Right lung (tissue), 10 donors: Measurements from ENCODE around the gene C19orf85. TPM values are rescaled to one million over a fixed set of nuclear protein-coding genes. Genes with fewer than 3 reads are reported as not detected.
"Not testable (repeated sequence)": the region's sequence is repeated elsewhere in the genome, so short reads cannot be mapped to it uniquely, and the experiment has no call there.

Experiments used
- DNase-seq, 2 donors: peaks; one replicate each; pipeline ENCODE4 v3.0.0-alpha.2; 2013
- long read RNA-seq, 8 donors: transcript quantifications; one replicate each; lab custom pipeline, GENCODE V29; 2026
- polyA plus RNA-seq, 5 donors: library from polyadenylated mRNA; unstranded; fragments of 120-200 nt; gene quantifications; one replicate each; pipeline versions ENCODE4 v1.2.1 to v1.2.3, GENCODE V29; 2013; ENCODE audit warnings: inconsistent platforms in 1 of 5, low replicate concordance in 1 of 5; ENCODE audit not compliant: insufficient read length in 5 of 5, insufficient read depth in 1 of 5

Gene C19orf85
- not detected for polyA plus RNA-seq
- long read RNA-seq, donor 1: 0 reads
- long read RNA-seq, donor 2: 0 reads
- long read RNA-seq, donor 3: 0 reads
- long read RNA-seq, donor 4: 0 reads
- long read RNA-seq, donor 5: 0 reads
- long read RNA-seq, donor 6: 0 reads
- long read RNA-seq, donor 7: 0 reads
- long read RNA-seq, donor 8: 0 reads

DNA sequence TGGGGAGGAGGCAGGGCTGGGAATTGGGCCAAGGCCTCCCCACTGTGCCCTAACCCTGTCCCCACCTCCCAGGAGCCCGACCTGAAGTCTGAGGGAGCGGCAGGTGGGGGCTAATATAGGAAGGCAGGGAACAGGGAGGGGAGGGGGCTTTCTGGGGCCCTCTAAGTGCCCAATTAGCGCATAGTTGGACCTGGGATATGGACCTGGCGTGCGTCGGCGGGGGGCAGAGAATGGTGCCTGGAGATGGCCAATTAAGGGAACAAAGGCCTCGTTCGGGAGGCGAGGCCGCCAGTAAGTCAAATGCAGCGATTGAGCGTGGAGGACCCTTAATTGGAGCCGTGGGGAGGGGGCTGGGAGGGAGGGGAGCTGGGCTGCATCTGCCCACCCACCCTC is at the start of gene C19orf85:
Gene C19orf85, minus strand, starts transcription at position 90 of the 393 bp plus-strand sequence. CDS start 197 bp downstream, outside the sequence.
- DNase-seq: no peak

DNA sequence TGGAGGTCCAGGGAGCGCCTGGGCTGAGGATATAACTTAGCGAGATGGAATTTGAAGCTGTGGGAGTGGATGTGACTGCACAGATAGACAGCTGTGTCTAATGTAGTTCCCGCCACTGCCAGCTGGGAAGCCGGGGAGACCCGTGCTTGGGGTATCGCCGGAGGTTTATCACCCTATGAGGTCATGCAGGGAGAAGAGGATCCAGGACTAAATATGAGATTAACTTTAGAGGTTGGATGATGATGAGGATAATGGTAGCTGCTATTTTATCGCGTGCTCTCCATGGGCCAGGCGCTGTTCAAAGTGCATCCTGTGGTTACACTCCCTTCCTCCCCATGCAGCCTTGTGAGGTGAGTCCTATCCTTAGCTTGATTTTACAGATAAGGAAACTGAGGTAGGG is 43.6 kb upstream of the C19orf85 start:
- no peak for DNase-seq

DNA sequence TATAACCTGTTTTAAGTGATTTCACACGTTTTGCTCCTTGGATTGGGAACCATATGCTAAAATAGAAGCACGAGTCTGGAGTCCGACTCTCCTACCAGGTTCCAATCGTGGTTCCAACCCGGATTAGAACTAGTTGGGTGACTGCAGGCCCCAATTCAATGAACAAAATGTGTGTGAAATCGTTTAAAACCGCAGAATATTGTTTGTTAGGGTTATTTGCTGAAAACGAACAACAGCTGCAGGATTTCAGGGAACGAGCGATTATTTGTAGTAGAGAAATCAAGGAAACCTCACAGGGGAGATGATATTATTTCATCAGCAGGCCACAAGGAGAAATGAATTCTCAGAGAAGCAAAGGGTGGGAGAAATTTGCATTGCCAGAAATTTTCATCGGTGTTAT is 40.4 kb upstream of the C19orf85 start:
- no peak for DNase-seq

DNA sequence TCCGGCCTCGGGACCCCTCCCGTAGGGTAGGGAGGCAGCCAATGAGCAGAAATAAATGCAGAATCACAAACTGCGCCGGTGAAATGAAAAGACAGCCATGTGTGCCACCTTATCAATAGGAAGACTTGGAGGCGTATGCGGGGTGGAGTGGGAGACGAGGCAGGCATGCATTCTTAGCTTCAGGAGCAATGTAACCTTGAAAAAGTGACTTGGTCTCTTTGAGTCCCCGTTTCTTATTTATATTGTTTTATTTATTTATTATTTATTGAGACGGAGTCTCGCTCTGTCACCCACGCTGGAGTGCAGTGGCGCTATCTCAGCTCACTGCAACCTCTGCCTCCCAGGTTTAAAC is 39.7 kb upstream of the C19orf85 start:
- no peak for DNase-seq

DNA sequence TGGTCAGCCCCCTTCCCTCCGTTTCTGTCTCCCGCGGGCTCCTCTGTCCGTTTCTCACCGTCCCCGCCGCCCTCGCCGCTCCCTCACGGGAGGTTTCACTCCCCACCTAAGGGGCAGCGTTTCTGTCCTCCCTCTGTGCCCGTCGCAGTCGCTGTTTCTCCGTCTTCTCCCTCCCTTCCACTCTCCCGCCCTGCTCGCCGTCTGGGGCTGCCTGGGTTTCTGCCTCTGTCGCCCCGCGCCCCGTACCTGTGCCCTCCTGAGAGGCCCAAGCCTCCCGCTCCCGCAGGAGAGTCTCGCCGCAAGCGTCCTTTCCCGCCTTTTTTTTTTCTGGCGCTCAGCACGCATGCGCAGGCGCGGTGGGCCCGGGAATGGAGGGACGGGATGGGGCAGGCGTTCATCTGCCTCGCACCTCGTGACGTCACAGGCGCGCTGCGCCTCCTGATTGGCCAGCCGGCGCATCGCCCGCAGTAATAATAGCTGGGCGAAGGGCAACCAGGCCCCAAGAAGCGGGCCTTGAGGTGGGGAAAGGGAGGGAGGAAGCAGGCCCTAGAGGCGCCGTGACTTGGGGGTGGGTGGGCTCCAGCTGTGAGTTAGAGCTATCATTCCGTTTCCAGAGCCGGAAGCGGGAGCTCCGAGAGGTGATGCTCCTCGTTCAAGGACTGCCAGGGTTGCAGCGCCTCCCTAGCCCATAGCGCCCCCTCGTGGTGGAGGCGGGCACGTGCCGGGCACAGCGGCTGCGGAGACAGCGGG is 39.1 kb upstream of the C19orf85 start:
- DNase-seq: peak; percentile 91 to 92

DNA sequence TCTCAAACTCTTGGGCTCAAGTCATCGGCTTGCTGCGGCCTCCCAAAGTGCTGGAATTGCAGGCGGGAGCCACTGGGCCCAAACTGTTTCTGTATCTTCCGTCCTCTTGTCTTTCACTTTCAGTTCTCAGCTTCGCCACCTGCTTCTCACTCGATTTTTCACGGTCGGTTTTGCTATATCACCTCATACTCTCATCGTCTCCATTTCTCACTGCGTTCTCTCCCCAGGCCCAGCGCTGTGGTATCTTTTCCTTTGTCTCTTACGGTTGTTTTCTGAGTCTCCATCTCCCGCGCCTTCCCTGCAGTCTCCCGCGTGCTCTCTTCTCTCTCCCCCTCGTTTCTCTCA is 38.6 kb upstream of the C19orf85 start:
- DNase-seq: no peak

DNA sequence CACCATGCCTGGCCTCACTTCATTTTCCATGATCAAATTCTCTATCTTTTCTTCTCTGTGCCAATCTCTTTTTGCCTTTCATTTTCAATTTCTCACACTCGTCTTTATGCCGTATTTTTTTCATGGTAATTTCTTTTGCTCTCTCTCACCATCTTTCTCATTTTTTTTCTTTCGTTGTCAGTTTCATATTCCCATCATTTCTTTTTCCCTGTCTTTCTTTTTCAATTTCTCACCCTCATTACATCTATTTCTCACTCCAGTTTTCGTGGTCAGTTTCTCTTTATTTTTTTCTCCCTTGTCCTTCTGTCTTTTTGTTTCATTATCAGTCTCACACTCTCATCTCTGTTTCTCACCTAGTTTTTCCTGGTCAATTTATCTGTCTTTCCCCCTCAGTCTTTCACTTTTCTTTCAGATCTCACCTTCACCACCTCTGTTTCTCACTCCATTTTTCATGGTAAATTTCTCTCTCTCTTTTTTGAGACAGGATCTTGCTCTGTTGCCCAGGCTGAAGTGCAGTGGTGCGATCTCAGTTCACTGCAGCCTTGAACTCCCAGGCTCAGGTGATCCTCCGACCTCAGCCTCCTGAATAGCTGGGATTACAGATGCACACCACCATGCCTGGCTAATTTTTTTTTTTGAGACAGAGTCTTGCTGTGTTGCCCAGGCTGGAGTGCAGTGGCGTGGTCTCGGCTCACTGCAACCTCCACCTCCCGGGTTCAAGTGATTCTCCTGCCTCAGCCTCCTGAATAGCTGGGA is 37.8 kb upstream of the C19orf85 start:
- DNase-seq: no peak

DNA sequence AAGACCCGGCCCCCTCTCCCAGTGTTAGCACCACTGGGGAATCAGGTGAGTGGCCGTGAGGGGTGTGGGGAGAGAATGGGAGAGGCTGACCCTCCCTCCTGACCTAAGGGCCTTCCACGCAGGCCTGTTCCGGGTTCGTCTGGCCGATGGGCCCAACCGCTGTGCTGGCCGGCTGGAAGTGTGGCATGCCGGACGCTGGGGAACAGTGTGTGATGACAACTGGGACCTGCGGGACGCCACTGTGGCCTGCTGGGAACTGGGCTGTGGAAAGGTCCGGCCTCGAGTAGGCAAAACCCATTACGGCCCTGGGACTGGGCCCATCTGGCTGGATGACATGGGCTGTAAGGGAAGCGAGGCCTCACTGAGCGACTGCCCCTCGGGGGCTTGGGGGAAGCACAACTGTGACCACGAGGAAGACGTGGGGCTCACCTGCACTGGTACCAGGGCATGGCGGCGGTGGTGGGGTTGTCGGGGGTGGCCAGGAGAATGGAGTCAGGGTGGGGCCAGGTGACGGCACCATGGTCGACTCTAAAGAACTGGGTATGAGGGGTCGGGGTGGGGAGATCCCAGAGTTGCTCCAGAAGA is 35.9 kb upstream of the C19orf85 start:
- no peak for DNase-seq

DNA sequence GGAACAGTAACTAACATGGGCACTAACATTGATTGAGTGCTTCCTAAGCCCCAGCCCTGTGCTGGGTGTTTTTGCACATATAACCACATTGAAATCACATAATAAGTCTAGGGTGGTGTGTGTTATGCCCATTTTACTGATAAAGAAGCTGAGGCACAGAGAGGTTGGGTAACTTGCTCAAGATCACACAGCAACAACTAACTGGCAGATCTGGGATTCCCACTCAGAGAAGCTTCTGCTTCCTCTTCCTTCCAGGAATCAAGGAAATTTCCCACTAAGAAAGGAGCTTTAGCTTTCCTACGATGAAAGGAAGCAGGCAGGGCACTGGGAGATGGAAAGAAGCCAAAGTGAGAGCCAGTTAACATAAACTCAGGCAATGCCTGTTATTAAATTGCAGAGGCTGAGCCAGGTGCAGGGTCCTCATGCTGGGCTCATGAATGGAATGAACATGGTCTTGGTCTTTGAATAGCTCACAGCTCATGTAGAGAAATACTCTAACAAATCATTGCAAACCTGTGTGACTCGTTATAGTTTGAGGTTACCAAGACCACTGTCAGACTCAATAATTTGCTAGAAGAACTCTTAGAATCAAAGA is 33.8 kb upstream of the C19orf85 start:
- DNase-seq: no peak

DNA sequence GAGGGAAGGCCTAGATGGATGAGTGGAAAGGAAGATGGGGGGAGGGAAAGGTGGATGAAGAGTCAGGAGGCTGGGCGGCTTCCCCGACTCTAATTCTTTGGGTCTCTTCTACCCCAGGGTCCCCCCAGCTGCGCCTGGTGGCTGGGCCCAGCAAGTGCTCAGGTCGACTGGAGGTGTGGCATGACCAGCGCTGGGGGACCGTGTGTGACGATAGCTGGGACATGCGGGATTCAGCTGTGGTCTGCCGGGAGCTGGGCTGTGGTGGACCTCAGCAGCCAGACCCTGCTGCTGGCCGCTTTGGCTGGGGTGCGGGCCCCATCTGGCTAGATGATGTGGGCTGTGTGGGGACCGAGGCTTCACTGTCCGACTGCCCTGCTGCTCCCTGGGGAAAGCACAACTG is 33.2 kb upstream of the C19orf85 start:
- no peak for DNase-seq

DNA sequence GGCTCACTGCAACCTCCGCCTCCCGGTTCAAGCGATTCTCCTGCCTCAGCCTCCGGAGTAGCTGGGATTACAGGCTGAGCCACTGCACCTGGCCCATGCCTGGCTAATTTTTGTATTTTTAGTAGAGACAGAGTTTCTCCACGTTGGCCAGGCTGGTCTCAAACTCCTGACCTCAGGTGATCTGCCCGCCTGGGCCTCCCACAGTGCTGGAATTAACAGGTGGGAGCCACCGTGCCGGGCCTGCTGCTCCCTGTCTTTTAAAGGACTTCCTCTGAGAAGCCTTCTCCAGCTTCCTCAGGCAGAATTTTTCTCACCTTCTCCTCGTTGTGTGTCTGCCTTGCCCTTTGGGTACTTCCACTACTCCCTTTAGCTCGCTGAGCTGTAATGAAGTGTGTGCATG is 32.3 kb upstream of the C19orf85 start:
- DNase-seq: not testable (repeated sequence)

DNA sequence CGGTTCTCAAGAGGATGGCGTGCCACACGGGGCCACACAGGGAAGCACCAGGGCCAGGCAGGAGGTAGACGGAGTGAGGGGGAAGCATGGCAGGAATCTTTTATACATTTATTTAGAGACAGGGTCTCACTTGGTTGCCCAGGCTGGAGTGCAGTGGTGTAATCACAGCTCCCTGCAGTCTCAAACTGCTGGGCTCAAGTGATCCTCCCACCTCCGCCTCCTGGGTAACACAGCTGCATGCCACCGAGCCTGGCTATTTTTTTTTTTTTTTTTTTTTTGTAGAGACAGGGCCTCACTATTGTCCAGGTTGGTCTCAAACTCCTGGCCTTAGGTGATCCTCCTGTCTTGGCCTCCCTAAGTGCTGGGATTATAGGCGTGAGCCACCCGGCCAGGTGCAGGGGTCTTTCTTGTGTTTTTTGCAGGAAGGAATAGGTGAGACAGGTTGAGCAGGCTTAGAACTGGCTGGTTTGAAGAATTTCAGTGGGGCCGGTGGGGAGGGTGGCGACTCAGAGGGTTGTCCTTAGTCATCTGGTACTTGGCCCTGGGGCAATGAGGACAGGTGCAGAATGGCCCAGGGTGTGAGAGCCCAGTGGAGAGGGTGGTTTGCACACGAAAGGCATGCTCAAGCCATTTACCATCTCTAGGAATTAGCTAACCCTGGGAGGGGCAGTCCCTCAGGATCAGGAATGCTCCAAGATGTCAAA is 31.2 kb upstream of the C19orf85 start:
- DNase-seq: no peak

DNA sequence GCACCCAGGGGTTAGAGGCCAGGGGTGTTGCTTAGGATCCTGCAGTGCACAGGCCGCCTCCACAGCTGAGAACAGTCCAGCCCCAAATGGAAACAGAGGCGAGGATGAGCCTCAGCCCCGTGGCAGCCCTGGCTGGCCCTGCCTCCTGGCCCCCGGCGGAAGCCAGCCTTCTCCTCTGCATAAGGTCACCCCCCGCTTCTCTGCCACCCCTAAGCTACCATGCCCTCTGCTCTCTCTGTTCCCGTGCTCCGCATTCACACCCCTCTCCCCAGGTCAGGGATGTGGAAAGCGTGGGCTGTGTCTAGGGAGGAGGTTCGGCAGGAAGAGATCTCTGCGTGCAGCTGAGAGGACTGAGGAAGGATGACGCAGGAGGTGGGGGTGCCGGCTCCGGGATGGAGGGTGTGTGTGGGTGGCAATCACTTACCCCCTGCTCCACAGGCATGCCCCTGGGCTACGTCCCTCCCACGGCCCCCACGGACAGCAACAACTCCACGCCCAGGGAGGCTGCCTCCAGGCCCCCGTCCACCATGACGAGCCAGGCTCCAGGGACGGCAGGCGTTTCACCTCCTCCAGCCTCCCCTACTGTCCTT is 29.7 kb upstream of the C19orf85 start:
- no peak for DNase-seq

DNA sequence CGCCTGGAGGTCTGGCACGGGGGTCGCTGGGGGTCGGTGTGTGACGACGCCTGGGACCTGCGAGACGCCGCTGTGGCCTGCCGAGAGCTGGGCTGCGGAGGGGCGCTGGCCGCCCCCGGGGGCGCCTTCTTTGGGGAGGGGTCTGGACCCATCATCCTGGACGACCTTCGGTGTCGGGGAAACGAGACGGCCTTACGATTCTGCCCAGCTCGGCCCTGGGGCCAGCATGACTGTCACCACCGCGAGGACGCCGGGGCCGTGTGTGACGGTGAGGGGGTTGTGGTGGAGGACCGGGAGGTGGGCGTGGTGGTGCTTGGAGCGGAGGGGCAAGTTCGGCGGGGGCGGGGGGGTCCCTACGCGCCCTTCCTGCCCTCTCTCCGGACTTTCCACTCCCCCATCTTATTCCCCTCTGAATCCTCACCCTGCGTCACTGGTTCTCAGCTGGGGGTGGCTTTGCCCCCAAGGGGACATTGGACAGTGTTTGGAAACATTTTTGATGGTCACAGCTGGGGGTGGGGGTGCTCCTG is 29.2 kb upstream of the C19orf85 start:
- DNase-seq: no peak

DNA sequence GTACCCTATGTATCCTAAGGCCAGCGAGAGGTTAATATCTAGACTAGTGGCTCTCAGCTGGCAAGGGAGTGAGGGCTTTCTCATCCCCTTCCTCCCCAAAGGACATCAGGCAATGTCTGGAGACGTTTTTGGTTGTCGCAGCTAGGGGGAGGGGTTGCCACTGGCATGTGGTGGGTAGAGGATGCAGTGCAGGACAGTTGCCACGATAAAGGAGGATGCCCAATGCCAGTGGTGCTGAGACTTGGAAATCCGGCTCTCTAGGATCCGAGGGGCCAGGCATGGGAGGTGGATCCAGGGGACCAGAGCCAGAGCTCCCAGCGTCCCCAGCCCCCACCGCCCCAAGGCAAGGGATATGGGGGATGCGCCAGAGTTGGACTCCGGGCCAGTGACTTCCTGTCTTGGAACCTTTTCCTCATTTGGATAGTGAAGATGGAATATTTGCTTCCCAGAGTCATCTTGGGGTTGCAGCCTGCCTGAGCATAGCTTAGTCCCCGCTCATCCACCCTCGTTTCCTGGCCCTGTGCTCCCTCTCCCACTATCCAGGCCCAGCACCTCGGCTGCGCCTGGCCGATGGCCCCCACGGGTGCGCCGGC is 28.6 kb upstream of the C19orf85 start:
- no peak for DNase-seq

DNA sequence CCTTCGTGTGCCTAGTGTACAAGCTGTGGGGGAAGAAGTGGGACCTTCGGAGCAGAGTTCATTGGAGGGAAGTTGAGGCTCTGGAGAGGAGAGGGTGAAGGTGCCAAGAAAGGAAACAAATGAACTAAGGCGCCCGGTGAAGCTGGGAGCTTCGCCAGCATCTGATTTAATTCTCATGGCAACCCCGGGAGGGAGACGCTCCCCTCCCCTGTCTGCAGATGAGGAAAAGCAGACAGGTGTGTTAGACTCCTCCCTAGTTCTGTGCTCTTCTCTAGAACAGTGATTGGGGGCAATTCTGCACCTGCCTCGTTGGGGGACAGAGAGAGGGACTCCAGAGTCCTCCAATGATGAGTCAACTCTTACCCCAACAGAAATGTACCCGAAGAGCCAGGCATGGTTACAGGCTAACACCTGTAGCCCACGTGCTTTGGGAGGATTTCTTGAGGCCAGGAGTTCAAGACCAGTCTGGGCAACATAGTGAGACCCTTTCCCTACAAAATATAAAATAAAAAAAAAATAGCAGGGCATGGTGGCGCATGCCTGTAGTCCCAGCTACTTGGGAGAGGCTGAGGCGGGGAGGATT is 27.9 kb upstream of the C19orf85 start:
- no peak for DNase-seq

DNA sequence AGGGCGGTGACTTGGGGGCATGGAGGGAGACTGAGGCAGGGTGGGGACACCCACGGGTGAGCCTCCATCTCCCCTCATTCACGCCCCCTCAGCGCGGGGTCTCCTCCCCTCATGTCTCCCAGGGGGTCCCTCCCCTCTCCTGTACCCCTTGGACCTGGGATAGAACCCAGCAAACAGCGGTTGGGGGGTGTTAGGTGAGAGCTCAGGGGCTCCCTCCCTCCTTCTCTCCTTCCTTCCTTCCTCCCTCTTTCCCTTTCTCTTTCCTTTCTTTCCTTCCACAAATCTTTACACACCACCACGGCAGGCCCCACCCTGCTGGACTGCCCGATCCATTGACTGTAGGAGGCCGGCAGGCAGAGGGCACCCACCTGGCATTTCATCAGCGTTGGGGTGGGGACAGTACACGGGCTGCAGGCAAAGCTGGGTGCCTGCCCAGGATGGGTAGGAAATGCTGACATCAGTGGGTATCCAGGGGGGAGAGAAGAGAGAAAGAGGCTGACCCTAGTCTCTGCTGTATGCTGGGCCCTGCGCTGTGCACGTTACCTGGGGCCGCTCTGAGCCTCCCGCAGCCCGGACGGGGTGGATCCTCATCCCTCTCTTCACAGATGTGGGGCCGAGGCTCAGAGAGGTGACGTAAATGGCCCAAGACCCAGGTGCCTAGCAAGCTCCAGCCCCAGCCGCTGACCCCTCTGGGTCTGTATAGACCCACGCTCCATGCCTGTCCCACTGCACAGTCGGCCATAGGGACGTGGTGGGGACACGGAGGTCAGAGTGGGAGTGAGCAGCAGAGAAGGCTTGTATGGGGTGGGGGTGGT is 27.2 kb upstream of the C19orf85 start:
- DNase-seq: no peak

DNA sequence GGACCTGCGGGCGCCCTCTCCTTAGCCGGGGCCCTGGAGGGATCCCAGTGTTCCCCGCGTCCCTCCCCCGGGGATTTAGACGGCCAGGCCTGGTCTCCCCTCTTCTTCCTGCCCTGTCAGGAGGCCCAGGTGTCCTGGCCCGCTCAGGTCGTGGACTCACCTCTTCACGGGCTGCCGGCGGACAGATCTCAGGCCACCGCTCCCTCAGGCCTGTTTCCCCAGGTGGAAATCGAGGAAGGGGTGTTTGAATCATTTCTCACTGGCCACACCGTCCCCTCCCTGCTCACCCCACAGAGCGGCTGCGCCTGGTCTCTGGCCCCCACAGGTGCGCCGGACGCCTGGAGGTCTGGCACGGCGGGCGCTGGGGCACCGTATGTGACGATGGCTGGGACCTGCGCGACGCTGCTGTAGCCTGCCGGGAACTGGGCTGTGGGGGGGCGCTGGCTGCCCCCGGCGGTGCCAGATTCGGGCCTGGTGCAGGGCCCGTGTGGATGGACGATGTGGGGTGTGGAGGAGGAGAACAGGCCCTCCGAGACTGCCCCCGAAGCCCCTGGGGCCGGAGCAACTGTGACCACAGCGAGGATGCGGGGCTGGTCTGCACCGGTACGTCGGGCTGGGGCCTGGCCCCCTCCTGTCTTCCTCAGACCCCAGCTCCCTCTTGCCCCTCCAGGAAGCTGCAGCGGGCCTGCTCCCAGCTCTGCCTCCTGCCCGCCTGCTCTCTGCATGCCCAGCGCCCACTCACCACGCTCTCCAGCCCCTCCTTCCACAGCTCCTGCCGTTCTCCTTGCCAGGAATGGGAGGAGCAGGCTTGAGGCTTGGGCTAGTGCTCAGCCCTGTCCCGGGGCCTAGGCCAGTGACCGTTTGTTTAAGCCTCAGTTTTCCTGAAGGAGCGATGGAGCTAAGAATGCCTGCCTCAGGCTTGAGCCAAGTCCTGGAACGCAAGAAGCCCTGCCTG is 26.2 kb upstream of the C19orf85 start:
- DNase-seq: no peak
